Stomach (tissue), 4 donors: ENCODE data around the gene CIAO2B.

Experiments used
- CTCF ChIP-seq, 7 experiments: fragments of 450-650 bp in 4 of 7; fragments of 200-600 bp in 3 of 7; sonication (generic) in 3 of 7; IDR thresholded peaks; one replicate each; pipeline ENCODE4 v1.5.1; 2016 to 2019; ENCODE audit warnings: antibody characterized with exemption in 7 of 7, control low read depth in 2 of 7, mild to moderate bottlenecking in 1 of 7
- EP300 ChIP-seq: sonication (generic); formaldehyde crosslinking; IDR thresholded peaks from one replicate; pipeline ENCODE4 v1.6.1; 2017; ENCODE audit warnings: antibody characterized with exemption
- POLR2A ChIP-seq, 4 donors: fragments of 450-650 bp; IDR thresholded peaks; one replicate each; pipeline ENCODE4 v1.6.1; 2016; ENCODE audit warnings: antibody characterized with exemption in 4 of 4, control low read depth in 2 of 4, mild to moderate bottlenecking in 1 of 4, moderate library complexity in 1 of 4

GRCh38 chr16:66886914-66887313, 47.3 kb downstream of the CIAO2B start:
- TF ChIP-seq CTCF (IDR thresholded peaks at IDR 0.05), result no peak
- no peak for TF ChIP-seq POLR2A (IDR thresholded peaks at IDR 0.05)
- no peak for TF ChIP-seq EP300
